DOHH2 (cell line): ENCODE measurements around the gene GSK3A.

Experiments used
- CTCF ChIP-seq: fragments of 200-600 bp; sonication (generic); IDR thresholded peaks from one replicate; pipeline ENCODE4 v1.5.1; 2014; ENCODE audit warnings: antibody characterized with exemption, mild to moderate bottlenecking, low read depth, low read length; ENCODE audit not compliant: poor library complexity, severe bottlenecking
- EZH2phosphoT487 ChIP-seq: fragments of 200-600 bp; sonication (generic); IDR thresholded peaks from 2 replicates; pipeline ENCODE4 v1.6.1; 2017; ENCODE audit warnings: borderline replicate concordance, mild to moderate bottlenecking, antibody characterized with exemption, low read length, moderate library complexity, mixed read lengths

- TF ChIP-seq CTCF: no peak
- no peak for TF ChIP-seq EZH2phosphoT487
Measured at GRCh38 chr19:42287827-42288107, 45.4 kb upstream of the GSK3A start.
